Measurements from ENCODE around the gene SLC26A9. TPM values are rescaled to one million over a fixed set of nuclear protein-coding genes. Genes with fewer than 3 reads are reported as not detected.

Gene SLC26A9
- not detected for total RNA-seq
- total RNA-seq, result 0 reads per million in 2 donors

GRCh38 chr1:205943245-205943644 lies at the start of gene SLC26A9:
Gene SLC26A9 (minus strand): TSS chr1:205943456. CDS start chr1:205935820, 7,636 bp downstream.
- Mint-ChIP-seq H3K27ac (no peak within 1 kb of the TSS), H3K4me3 (no peak within 1 kb of the TSS), H3K4me1 (peaks cover 13% of the 10 kb centered on the region), H3K27me3 (peaks cover 91% of the 10 kb centered on the region), H3K36me3 (ENCODE audit: low read depth) (peaks cover 2% of the 10 kb centered on the region)
- DNase-seq, result no peak
- no peaks in the 10 kb centered on the region for H3K9me3 ChIP-seq (ENCODE audit: control insufficient read depth, low read length, poor library complexity, severe bottlenecking)
- no peak for ATAC-seq

- H3K27ac Mint-ChIP-seq, result no peak overlapping the region
- no peak overlapping the region for H3K4me3 Mint-ChIP-seq
Observed at GRCh38 chr1:205992218-205992882, 49.1 kb upstream of the SLC26A9 start.

GRCh38 chr1:205991237-205991636 lies 48.0 kb upstream of the SLC26A9 start:
- no peak for ATAC-seq
- Mint-ChIP-seq H3K4me1 (peaks cover 3% of the 10 kb centered on the region), H3K27me3 (peaks cover 45% of the 10 kb centered on the region), H3K36me3 (ENCODE audit: low read depth) (no peaks in the 10 kb centered on the region), H3K4me3 (no peak overlapping the region), H3K27ac (no peak overlapping the region)
- H3K9me3 ChIP-seq (ENCODE audit: control insufficient read depth, low read length, poor library complexity, severe bottlenecking), result no peaks in the 10 kb centered on the region
- no peak for DNase-seq

More at GRCh38 chr1:205992218-205992882, 49.1 kb upstream of the SLC26A9 start:
- DNase-seq, result no peak
- Mint-ChIP-seq H3K4me1 (peaks cover 3% of the 10 kb centered on the region), H3K36me3 (ENCODE audit: low read depth) (no peaks in the 10 kb centered on the region), H3K27me3 (peaks cover 47% of the 10 kb centered on the region)
- H3K9me3 ChIP-seq (ENCODE audit: control insufficient read depth, low read length, poor library complexity, severe bottlenecking), result no peaks in the 10 kb centered on the region
- ATAC-seq, result no peak

GRCh38 chr1:205990226-205990625 lies 47.0 kb upstream of the SLC26A9 start:
- H3K4me1 Mint-ChIP-seq, result no peaks in the 10 kb centered on the region
- H3K4me3 Mint-ChIP-seq, result no peak overlapping the region
- H3K9me3 ChIP-seq (ENCODE audit: control insufficient read depth, low read length, poor library complexity, severe bottlenecking), result no peaks in the 10 kb centered on the region
- no peak overlapping the region for H3K27ac Mint-ChIP-seq
- ATAC-seq (no peak), DNase-seq (no peak)
- no peaks in the 10 kb centered on the region for H3K36me3 Mint-ChIP-seq (ENCODE audit: low read depth)
- peaks cover 45% of the 10 kb centered on the region for H3K27me3 Mint-ChIP-seq

GRCh38 chr1:205989786-205990185 lies 46.5 kb upstream of the SLC26A9 start:
- DNase-seq (no peak), ATAC-seq (no peak)
- Mint-ChIP-seq H3K4me1 (no peaks in the 10 kb centered on the region), H3K4me3 (no peak overlapping the region), H3K27me3 (peaks cover 45% of the 10 kb centered on the region), H3K27ac (no peak overlapping the region), H3K36me3 (ENCODE audit: low read depth) (no peaks in the 10 kb centered on the region)
- H3K9me3 ChIP-seq (ENCODE audit: control insufficient read depth, low read length, poor library complexity, severe bottlenecking), result no peaks in the 10 kb centered on the region

- no peak overlapping the region for H3K27ac Mint-ChIP-seq
- no peak for ATAC-seq
Observed at GRCh38 chr1:205988585-205988995, 45.3 kb upstream of the SLC26A9 start.

GRCh38 chr1:205986861-205987260 lies 43.6 kb upstream of the SLC26A9 start:
- peaks cover 4% of the 10 kb centered on the region for H3K36me3 Mint-ChIP-seq (ENCODE audit: low read depth)
- ATAC-seq (no peak), DNase-seq (no peak)
- peaks cover 32% of the 10 kb centered on the region for H3K27me3 Mint-ChIP-seq
- H3K27ac Mint-ChIP-seq, result peak overlapping the region; percentile 59
- no peaks in the 10 kb centered on the region for H3K9me3 ChIP-seq (ENCODE audit: control insufficient read depth, low read length, poor library complexity, severe bottlenecking)
- H3K4me1 Mint-ChIP-seq, result no peaks in the 10 kb centered on the region
- no peak overlapping the region for H3K4me3 Mint-ChIP-seq

More at GRCh38 chr1:205988585-205988995, 45.3 kb upstream of the SLC26A9 start:
- no peak for DNase-seq
- H3K4me1 Mint-ChIP-seq, result no peaks in the 10 kb centered on the region
- no peaks in the 10 kb centered on the region for H3K36me3 Mint-ChIP-seq (ENCODE audit: low read depth)
- no peak overlapping the region for H3K4me3 Mint-ChIP-seq
- H3K9me3 ChIP-seq (ENCODE audit: control insufficient read depth, low read length, poor library complexity, severe bottlenecking), result no peaks in the 10 kb centered on the region
- peaks cover 41% of the 10 kb centered on the region for H3K27me3 Mint-ChIP-seq

GRCh38 chr1:205986292-205986691 lies 43.0 kb upstream of the SLC26A9 start:
- no peaks in the 10 kb centered on the region for H3K9me3 ChIP-seq (ENCODE audit: control insufficient read depth, low read length, poor library complexity, severe bottlenecking)
- Mint-ChIP-seq H3K36me3 (ENCODE audit: low read depth) (peaks cover 4% of the 10 kb centered on the region), H3K27me3 (peaks cover 27% of the 10 kb centered on the region), H3K4me3 (no peak overlapping the region), H3K4me1 (no peaks in the 10 kb centered on the region), H3K27ac (peak overlapping the region; percentile 59)
- ATAC-seq (no peak), DNase-seq (no peak)

GRCh38 chr1:205985330-205986005 lies 42.2 kb upstream of the SLC26A9 start:
- Mint-ChIP-seq H3K4me1 (no peaks in the 10 kb centered on the region), H3K36me3 (ENCODE audit: low read depth) (peaks cover 4% of the 10 kb centered on the region), H3K27ac (no peak overlapping the region), H3K4me3 (no peak overlapping the region), H3K27me3 (peaks cover 22% of the 10 kb centered on the region)
- ATAC-seq, result no peak
- no peaks in the 10 kb centered on the region for H3K9me3 ChIP-seq (ENCODE audit: control insufficient read depth, low read length, poor library complexity, severe bottlenecking)
- no peak for DNase-seq

- no peak for DNase-seq
- Mint-ChIP-seq H3K27ac (no peak overlapping the region), H3K4me3 (no peak overlapping the region), H3K36me3 (ENCODE audit: low read depth) (peaks cover 4% of the 10 kb centered on the region), H3K27me3 (peaks cover 8% of the 10 kb centered on the region), H3K4me1 (peaks cover under 1% of the 10 kb centered on the region)
- no peaks in the 10 kb centered on the region for H3K9me3 ChIP-seq (ENCODE audit: control insufficient read depth, low read length, poor library complexity, severe bottlenecking)
- no peak for ATAC-seq
Observed at GRCh38 chr1:205983925-205984725, 40.9 kb upstream of the SLC26A9 start.

- H3K27ac Mint-ChIP-seq, result no peak overlapping the region
- H3K36me3 Mint-ChIP-seq (ENCODE audit: low read depth), result peaks cover 4% of the 10 kb centered on the region
Observed at GRCh38 chr1:205981257-205981656, 38.0 kb upstream of the SLC26A9 start.

GRCh38 chr1:205980237-205980870 lies 37.1 kb upstream of the SLC26A9 start:
- DNase-seq (no peak), ATAC-seq (no peak)
- Mint-ChIP-seq H3K27ac (no peak overlapping the region), H3K4me1 (peaks cover 3% of the 10 kb centered on the region), H3K4me3 (no peak overlapping the region), H3K27me3 (peaks cover 17% of the 10 kb centered on the region), H3K36me3 (ENCODE audit: low read depth) (peaks cover 4% of the 10 kb centered on the region)
- H3K9me3 ChIP-seq (ENCODE audit: control insufficient read depth, low read length, poor library complexity, severe bottlenecking), result no peaks in the 10 kb centered on the region

More at GRCh38 chr1:205981257-205981656, 38.0 kb upstream of the SLC26A9 start:
- no peaks in the 10 kb centered on the region for H3K9me3 ChIP-seq (ENCODE audit: control insufficient read depth, low read length, poor library complexity, severe bottlenecking)
- DNase-seq, result no peak
- Mint-ChIP-seq H3K4me3 (no peak overlapping the region), H3K4me1 (peaks cover 3% of the 10 kb centered on the region), H3K27me3 (peaks cover 17% of the 10 kb centered on the region)
- ATAC-seq, result no peak

GRCh38 chr1:205979301-205979700 lies 36.0 kb upstream of the SLC26A9 start:
- H3K9me3 ChIP-seq (ENCODE audit: control insufficient read depth, low read length, poor library complexity, severe bottlenecking), result no peaks in the 10 kb centered on the region
- Mint-ChIP-seq H3K27me3 (peaks cover 13% of the 10 kb centered on the region), H3K4me3 (no peak overlapping the region), H3K27ac (no peak overlapping the region), H3K36me3 (ENCODE audit: low read depth) (peaks cover 4% of the 10 kb centered on the region), H3K4me1 (peaks cover 3% of the 10 kb centered on the region)
- DNase-seq, result no peak
- no peak for ATAC-seq

Measured in T-helper 17 cell (primary cell).